Skin epidermis (tissue), 12 donors: ENCODE results near the gene MYH7B.

Experiments
- H3K27ac ChIP-seq, 21 experiments: fragments of 200-600 bp; sonication (generic) in 11 of 21; one replicate each; pipeline ENCODE4 v1.5.0; 2020; ENCODE audit warnings: mild to moderate bottlenecking in 3 of 21, inconsistent platforms in 2 of 21, moderate library complexity in 2 of 21
- H3K4me3 ChIP-seq, 7 experiments: fragments of 200-600 bp; sonication (generic) in 2 of 7; one replicate each; pipeline ENCODE4 v1.5.0; 2020; ENCODE audit warnings: inconsistent platforms in 2 of 7, mild to moderate bottlenecking in 2 of 7, moderate library complexity in 1 of 7

MYH7B gene

DNA sequence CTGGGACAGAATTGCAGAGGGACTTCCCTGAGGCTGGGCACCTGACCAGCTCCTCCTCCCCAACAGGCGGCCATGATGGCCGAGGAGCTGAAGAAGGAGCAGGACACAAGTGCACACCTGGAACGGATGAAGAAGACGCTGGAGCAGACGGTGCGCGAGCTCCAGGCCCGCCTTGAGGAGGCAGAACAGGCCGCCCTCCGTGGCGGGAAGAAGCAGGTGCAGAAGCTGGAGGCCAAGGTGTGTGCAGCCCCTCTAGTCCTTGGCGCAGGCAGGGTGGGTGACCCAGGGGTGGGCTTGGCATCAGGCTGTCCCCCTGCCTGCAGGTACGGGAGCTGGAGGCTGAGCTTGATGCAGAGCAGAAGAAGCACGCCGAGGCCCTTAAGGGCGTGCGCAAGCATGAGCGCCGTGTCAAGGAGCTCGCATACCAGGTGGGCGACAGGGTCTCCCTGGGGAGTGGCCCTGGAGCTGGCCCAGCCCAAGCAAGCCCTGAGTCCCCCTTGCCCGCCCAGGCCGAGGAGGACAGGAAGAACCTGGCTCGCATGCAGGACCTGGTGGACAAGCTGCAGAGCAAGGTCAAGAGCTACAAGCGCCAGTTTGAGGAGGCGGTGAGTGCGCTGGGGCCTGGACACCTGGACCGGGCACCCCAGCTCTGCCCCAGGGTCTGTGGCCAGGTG, 45.4 kb downstream of the MYH7B start:
- Histone ChIP-seq H3K27ac (no peak overlapping the region), H3K4me3 (no peak overlapping the region)

DNA sequence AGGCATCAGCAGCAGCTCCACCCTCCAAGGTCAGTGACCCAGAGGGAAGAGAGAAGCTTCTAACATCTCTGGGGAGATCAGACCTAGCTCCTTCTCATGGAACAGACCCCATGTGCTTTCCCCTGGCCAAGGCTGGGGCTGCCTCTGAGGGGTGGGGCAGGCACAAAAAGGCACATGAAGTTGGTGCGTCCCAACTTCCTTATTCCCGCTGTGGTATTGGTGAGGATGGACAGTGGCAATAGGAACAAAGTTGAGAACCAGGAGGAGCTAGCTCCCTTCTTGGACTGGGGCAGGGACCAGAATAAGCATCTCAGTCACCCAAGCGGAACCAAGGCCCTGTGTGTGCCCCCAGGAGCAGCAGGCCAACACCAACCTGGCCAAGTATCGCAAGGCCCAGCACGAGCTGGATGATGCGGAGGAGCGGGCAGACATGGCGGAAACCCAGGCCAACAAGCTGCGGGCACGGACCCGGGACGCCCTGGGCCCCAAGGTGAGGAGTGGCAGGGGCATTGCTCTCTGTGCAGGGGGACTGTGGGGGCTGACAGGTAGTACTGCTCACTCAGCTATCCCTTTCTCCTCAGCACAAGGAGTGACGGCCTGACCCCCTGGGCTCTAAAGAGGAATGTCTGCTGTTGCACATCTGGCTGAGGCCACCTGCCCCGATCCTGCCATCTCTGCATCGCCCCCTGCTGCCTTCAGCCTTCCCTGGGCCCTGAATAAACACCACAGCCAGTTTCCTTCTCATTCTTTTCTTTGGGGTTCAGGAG, 46.1 kb downstream of the MYH7B start:
- no peak overlapping the region for H3K4me3 ChIP-seq
- H3K27ac ChIP-seq: no peak overlapping the region

DNA sequence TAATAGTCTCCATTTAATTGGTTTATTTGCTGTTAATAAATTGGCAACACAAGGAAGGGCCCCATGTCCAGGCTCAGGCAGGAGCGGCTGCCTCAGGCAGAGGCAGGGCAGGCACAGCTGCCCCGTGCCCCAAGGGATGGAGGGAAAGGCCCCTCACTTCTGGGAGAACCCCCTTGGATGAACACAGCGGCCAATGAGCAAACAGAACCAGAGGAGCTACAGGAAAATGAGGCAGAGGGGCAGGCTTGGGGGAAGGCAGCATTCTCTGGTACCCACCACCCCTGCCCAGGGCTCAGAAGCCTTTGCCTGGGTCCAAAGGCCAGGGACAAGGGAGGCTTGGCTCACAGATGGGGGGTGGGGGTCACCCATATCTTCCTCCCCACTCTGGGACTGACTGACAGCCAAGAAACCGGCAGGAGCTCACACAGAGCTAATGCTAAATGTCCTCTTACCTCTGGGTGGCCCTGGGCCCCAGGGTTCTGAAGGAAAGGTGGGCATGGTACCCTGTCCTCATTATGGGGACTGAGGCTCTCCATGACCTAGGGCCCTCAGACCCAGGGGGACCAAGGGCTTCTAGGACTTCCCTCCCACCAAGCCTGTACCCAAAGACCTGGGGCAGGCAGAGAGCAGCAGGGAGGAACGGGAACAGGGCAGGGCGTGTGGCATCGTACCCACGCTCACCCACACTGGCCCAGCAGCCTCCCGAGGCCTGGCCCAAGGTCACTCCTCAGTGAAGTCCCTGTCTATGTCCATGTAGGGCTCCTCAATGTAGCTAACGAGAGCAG, 47.0 kb downstream of the MYH7B start:
- Histone ChIP-seq H3K4me3 (no peak overlapping the region), H3K27ac (no peak overlapping the region)

DNA sequence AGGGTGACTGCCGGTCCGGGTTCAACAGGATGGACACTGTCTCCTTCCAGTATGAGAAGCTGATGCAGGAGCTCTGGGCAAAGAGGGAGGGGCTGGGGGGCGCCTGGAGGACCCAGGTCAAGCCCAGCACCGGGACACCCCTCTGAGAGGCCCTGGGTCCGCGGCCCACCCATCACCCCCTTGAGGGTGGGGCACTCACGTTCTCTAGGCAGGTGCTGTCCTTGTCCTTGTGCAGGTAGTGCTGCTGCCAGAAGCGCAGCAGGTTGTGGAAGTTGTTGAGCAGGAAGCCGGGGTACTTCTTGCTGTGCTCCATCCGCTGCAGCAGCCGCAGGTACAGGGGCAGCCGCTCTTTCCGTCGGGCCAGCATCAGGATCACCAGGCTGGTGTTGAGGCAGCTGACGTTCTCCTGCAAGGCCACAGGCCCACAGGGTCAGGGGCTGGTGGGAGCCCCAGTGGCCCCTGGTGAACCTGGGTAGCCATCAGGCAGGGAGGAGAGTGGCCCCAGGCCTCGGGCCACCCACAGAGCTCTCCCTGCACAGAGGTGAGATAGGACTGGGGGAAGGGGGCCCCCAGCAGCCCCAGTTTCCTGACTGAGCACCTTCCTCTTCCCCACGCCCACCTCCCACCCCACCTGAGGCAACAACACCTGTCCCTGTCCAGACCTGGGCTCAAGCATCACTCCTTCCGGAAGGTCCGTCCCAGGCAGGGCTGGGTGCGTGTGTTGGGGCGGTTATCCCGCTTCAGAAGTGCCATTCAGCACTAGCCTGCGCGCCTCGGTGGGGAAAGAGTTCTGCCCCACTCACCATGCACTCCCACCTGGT, 47.8 kb downstream of the MYH7B start:
- no peak overlapping the region for H3K27ac ChIP-seq

DNA sequence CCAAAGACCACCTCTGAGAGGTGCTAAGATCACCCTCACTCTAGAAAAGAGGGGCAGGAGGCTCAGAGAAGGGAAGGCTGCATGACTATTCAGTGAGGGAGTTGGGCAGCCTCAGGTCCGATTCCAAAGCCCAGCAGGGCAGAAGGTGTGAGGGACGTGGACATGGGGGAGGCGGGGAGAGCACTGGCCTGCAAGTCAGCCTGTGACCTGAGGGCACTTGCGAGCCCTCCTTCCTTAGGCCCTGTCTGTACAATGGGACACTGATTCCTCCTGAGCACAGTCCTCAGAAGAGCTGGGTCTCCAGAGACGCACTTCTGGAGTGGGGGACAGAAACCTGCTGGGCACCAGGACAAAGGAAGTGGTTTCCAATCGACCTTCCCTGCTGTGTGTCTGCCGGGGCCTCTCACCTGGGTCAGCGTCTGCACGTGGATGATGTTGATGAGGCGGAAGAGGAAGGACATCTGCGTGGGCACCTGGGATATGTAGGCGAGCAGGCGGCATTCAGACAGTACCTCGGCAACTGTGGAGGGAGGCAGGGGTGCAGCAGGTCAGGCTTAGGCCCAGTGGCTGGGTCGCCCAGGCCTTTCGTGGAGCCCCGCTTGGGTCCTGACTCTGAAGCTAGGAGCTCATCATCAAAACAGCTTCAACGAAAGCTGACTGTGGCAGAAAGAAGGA, 48.5 kb downstream of the MYH7B start:
- Histone ChIP-seq H3K27ac (no peak overlapping the region), H3K4me3 (no peak overlapping the region)

More for the DNA sequence above, 47.8 kb downstream of the MYH7B start:
- H3K4me3 ChIP-seq: no peak overlapping the region

DNA sequence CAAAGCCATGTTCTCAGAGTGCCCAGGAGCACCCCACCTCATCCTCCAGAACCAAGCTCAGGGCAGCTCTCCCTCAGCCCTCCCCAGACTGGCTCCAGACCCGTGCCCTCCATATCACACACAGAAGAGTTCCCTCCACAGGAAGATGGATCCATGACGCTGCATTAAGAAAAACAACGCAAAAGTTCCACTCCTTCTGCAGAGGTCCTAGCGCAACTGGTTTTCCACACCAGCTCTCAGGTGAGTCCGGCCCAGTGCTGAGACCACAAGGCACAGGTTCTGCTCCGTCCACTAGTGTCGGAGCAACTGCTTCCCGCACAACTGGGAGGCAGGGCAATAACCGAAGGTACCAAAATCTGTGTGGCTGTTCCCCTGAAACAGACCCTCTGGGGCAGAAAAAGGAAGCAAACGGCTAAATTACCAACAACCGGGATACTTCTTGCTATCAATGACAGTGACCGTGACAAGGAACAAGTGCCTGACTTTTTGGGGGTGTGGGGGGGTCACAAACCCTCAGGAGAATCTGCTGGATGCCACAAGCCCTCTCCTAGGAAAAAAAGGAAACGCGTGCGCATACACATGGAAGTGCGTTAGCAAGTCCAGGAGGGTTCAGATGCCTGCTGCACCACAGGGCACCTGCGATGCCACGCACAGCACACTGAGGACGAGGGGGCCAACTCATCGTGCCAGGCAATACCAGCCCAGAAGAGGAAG, 49.2 kb downstream of the MYH7B start:
- Histone ChIP-seq H3K27ac (no peak overlapping the region), H3K4me3 (no peak overlapping the region)
